Activated T-helper 1 cell treated with anti-CD3 and anti-CD28 coated beads, Interleukin-2, amount 50 U/mL, for 16 hours (primary cell): ENCODE data around the gene EML6.
"Not testable (repeated sequence)": the region's sequence is repeated elsewhere in the genome, so short reads cannot be mapped to it uniquely, and the experiment has no call there.

Source experiments
- DNase-seq, 2 donors: peaks; one replicate each; pipeline ENCODE4 v3.0.0-alpha.2; 2020; ENCODE audit warnings: low read depth in 1 of 2, low spot score in 1 of 2

The EML6 gene

DNA sequence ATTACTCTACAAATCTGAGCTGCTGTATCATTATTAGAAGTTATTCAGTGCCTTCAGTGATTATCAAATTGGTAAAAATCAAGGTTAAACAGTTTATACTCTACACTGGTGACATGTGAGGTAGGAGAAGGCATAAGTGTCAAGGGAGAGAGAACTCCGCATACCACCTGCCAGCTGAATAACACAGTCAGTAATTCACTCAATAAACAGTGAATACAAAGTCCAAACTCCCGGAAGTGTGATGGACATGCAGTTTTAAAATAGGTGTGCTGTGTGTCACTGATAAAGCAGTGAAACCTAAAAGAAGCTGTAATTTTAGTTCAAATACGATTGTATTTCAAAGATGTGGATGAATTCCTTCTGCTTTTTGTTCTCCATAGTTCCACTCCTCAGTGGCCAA is 149.8 kb downstream of the EML6 start:
- DNase-seq, result not testable (repeated sequence)

DNA sequence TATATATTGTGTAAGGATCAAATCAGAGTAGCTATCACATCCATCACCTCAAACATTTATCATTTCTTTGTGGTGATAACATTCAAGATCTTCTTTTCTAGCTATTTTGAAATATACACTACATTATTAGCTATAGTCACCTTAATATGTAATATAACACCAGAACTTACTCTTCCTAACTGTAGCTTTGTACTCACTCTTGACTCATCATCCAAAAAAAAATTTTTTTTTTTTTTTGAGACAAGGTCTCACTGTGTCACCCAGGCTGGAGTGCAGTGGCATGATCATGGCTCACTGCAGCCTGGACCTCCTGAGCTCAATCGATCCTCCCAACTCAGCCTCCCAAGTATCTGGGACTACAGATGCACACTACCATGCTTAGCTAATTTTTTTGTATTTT is 153.3 kb downstream of the EML6 start:
- no peak for DNase-seq

DNA sequence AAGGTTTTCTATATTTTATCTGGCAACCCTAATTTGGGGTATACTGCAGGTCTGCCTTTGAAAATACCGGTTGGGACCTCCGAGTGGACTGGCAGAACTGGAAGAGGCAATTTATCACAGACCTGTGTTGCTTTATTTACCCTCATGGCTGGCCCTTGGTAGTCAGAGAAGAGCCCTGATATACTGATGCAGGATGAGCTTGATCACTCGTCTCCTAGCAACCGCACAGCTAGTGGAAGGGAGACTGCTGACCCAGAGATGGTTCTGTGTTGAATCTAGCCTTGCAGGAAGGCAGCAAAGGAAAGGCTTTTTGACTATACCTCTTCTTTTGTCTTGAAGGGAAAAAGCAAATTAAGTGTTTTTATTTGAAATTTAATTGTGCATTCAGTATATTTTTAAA is 154.7 kb downstream of the EML6 start:
- no peak for DNase-seq

DNA sequence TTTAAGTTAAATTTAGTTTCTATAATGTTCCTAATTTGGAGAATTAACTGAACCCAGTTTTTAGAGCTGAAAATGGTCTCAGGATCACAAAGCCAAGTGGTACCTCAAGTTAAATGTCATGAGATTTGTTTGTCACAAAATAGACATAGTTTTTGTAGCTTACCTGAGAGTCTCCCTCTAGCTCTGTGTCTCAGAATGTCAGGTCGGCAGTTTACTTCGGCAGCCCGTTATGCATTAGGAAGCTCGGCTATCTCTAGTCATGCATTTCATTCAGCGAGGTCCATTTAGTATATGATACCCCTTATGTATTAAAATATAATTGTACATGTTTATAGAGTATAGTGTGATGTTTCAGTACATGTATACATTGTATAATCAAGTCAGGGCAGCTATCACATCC is 155.6 kb downstream of the EML6 start:
- DNase-seq, result no peak

DNA sequence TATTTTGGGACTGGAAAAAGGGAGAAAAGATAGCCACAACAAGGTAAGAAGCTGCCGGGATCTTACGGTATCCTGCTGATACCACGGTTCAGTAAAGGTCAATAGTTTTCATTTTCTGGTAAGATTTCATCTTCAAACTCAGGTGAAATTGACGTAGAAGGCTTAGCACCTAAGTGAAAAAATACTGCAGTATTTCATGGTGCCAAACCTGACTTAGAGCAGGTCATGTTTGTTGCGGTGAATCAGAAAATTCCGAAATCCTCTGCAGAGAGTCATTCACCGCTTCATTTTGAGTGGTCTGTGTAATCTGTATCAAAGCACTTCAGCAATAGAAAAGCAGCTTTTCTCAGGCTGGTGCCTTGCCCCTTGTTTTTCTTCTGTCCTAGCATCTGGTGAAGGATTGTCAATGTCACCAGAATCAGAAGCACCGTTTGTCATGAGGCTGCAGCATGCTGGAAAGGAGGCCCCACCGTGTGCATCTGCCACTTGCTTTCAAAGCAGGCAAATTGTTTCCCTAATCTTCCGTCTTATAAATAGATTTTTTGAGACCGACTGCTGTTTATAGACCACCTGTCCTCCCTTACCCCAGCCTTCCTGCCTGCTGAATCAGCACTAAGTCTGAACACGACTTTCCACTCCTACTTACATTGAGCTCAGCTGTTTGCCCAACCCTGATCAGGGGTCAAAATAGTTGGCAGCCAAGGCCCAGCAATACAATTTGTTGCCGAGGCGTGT is 156.3 kb downstream of the EML6 start:
- DNase-seq, result no peak

DNA sequence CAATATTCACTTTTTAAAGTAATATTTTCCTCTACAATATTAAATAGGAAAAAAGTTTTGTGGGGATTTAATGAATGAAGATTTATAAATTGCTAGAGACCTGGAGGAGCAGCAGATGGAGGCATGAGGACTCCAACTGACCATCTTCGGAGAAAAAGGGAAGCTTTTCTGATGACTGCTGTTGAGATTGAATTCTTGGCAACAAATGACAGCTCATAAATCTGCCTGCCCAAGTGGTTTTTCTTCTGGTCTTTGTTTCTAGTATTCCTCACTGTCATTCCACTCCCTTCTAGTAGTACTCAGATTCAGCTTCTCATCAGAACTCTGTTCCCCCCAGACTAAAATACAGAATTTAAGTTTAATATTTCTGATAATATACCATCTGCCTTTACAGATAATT is 157.0 kb downstream of the EML6 start:
- no peak for DNase-seq

DNA sequence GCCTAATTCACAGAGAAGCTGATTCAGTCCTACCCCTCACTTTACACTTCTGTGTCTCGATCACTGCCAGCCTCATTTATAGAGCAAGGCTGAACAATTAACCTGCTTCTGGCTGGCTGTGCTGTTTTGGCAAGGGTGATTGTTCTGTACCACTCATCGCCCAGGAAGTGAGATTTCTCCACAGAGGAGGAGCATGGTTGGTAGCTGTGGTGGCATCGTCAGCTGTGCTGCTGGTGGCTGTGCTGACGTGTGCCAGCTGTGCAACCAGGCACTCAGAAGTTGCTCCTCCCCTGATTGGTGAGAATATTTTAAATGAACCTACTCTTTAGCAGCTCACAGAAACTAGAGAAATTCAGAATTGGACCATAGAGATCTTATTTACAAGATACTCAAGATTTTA is 158.3 kb downstream of the EML6 start:
- no peak for DNase-seq

DNA sequence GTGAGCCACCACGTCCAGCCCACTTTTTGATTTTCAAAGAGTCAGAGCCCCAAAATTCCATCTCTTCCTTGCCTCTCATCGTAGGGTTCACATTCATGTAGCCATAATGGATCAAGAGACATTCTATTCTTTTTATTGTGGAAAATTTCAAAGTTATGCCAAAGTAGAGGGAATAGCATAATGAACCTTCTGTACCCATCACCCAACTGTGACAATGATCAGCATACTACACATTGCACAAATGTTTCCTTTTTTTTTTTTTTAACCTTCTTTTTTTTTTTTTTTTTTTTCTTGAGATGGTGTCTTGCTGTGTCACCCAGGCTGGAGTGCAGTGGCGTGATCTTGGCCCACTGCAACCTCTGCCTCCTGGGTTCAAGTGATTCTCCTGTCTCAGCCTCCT is 162.4 kb downstream of the EML6 start:
- DNase-seq, result no peak

DNA sequence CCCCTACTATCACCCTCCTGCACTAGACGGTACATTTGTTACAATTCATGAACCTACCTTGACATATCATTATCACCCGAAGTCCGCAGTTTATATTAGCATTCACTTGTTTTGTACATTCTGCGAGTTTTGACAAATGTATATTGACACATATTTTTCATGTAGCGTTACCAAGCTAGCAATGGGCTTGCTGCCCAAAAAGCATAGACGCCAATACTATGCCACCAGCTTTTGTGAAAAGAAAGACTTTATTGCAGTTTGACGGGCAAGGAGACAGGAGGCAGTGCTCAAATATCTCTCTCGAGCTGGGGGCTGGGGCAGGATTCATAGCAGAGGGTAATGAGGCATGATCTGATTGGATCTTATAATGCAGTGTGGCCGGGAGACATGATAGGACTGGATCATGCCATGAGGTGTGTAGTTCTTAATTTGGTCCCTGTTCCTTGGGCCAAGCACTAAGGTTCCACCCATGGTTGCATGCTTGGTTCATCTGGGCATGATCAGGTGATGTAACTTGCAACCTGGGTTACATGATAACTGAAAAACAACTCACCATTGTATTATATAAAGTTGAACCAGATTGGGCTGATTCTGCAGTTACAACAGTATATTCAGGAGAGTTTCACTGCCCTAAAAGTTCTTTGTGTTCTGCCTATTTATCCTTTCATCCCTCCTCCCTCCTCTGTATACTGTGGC is 164.5 kb downstream of the EML6 start:
- no peak for DNase-seq

DNA sequence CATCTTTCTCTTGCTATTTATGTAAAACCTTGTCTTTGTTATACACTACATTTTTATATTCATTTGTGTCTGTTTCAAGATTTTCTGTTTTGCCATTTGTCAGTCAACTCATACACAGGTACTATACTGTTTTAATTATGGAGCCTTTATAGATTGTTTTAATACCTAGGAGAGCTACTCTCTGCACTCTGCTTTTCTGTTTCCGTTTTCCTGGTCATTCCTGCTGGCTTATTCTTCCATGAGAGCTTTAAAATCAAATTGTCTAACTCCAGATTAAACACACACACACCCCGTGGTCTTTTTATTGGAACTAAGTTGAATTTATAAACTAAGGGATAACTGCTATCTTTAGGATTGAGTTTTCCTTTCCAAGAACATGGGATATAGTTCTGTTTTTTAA is 165.6 kb downstream of the EML6 start:
- DNase-seq, result no peak

DNA sequence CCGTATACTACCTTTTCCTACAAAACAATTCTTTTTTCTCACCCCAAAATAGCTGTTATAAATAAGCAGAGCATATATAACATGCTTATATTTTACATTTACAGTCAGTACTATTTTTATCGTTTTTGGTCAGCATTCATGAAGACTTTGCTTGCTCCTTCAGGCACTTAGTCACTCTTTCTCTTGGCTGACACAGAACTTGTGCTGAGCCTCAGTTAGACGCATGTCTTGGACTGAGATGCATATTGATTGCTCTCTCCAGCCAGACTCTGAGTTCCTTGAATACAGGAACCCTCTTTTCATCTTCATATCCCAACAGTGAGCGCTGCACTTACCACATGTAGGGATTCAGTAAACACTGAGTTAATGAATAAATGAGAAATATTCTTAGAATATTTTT is 168.4 kb downstream of the EML6 start:
- no peak for DNase-seq

DNA sequence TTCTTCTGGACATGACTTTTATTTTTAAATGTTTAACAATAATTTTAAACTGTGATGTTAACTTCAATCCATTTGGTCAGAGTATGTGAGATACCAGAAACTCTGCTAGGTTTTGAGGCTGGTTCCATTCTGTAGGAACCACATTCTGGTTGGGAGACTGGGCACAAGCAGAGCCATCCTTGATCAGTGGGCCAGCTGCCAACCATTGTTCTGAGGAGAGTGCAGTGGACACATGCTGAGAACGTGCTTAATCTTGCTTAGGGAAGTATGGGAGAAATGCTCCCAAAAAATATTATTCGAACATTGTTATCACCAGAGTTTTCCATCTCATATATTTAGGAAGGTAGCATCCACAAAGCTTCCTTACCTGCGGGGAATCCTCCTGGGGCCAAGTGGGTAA is 171.0 kb downstream of the EML6 start:
- DNase-seq, result no peak

DNA sequence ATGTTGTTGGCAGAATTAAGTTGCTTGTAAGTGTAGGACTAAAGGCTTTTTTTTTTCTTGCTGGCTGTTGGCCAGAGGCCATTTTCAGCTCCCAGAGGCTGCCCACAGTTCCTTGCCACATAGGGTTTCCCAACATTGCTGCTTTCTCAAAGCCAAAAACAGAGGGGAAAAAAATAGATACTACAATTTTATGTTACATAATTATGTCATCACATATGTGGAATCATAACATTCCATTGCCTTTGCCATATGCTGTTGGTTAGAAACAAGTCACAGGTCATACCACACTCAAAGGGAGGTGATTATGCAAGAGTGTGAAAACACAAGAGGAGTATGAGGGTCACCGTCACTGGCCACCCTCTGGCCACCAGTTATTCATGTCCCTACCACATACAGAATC is 172.3 kb downstream of the EML6 start:
- DNase-seq, result no peak

DNA sequence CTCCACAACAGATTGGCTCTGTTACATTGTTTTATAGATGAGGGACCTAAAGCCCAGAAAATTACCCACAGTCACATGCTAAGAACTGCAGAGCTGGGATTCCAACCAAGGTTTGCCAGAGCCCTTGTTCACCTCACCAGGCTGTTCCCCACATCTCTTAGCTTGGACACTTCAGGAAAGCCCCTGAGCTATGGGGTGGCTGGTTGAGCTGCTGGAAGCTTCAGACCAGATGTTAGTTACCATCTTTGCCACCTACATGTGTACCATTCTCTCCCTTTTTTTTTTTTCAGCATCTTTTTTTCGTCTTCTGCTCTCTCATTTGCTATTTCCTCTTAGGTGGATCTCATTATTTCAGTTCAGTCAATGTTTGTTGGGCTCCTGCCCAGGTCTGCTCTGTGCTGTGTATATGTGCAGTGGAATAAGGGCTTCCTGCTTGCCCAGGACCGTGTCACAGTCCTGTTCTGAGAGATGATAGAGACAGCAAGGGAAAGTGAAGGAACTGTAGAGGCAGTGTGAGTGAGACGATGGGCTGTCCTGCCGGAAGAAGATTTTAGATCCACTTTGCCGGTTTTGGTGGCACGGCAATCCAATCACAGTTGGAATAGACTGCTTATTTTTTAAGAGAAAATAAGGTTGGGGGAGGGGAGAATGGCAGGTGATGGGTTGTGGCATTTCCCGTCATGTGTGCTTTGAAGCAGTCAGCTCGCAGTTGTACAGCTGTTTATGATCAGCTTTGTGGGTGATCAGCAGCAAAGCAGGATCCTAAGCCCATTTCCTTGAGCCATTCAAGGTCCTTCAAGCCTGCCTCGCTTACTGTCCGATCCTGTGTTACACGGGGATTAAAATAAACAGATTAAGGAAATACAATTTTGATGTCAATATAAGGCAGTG is 174.2 kb downstream of the EML6 start:
- no peak for DNase-seq

DNA sequence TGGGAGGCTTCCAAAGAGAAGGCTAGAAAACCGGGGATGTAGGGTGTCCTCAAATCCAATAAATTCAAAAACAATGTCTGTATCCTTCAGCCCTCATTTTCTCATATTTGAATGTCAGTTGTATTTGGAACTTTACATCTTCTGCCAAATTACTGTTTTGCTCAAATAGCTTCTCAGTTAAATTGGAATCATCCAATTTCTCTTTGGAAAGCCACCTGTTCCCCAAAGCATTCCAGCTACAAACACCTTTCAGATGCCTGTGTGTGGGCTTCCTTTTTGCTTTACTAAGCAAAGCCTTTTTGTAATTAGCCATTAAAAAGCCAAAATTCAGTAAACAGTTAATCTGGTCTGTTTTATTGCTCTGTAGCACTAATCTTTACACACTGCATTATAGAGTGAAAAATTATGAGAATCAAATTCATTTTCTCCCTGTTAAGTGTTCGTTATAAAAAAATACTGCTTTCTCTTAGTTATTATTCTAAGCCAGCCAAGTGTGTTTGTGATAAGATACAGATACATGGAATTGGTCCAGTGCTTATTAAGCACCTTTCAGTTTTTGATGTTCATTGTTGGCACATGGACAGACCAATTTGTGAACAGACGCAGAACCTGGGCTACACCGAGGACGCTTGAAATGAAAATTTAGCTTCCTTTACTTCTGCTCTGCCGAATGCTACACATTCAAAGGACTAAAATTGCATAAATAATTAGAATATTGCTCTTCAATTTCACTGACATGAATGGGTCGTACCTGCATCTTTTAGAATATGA is 175.2 kb downstream of the EML6 start:
- no peak for DNase-seq

DNA sequence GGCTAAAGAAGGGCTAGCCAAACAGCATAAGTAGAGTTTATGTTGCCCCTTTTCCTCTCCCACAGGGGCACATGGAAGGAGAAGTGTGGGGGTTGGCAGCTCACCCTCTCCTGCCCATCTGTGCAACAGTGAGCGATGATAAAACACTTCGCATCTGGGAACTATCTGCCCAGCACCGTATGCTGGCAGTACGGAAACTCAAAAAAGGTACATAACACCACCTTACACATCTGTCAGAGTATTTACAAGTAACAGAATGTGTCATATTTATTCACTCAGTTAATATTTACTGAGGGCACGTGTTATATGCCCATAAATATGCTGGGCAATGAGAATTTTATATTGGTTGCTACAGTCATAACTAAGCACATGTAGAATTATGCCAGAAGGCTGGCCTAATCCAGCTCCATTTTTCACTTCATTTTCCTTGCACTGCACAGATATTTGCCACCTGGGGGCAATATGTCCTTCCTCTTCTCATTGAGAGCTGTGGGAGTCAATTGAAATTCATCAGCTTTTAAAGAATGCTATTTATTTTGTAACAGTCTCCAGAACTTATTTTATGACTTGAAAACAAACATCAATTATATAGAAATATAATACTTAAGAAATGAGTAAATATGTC is 176.2 kb downstream of the EML6 start:
- DNase-seq, result no peak

DNA sequence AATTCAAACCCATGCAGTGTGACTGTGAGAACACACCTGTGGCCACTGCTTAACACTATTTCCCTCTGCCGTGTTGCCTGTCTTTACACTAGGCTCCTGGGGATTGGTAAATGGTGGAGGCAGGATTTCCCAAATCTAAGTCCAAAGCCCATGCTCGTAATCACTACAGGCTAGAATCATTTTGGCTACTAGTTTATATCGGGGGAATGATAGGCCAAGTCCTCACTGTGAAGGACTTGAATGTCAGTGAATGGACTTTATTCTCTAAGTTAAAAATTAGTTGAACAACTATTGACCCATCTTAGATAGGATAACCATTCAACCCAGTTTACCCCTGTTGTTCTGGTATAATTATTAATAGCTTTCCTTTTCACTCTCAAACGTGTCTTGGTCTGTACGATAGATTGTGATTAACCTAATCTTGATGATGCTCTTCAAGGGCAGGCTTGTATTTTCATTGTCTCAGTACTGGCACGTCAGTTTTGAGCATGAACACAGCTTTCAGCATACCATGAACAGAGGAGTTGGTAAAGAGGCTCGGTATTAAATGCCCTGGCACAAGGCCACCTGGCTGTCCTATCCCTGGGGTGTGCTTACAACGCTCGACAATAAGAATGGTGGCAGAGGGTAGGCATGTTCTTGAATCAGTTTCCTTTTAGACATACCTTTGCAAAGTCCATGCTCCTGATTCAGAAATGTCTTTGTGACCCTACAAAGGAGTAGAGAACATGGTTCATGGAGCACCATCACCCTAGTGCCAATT is 177.9 kb downstream of the EML6 start:
- no peak for DNase-seq

DNA sequence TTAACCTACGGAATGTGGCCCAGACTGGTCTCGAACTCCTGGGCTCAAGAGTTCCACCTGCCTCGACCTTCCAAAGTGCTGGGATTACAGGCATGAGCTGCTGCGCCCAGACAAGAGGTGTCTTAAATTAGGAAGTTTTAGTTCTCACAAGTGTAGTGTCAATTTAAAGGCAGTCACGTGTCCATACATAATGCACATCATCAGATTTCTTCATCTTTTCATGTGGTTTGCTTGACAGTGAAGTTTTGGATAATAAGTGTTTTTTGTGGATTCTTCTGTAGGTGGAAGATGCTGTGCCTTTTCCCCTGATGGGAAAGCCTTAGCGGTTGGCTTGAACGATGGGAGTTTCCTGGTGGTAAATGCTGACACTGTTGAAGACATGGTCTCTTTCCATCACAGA is 179.3 kb downstream of the EML6 start:
- no peak for DNase-seq

DNA sequence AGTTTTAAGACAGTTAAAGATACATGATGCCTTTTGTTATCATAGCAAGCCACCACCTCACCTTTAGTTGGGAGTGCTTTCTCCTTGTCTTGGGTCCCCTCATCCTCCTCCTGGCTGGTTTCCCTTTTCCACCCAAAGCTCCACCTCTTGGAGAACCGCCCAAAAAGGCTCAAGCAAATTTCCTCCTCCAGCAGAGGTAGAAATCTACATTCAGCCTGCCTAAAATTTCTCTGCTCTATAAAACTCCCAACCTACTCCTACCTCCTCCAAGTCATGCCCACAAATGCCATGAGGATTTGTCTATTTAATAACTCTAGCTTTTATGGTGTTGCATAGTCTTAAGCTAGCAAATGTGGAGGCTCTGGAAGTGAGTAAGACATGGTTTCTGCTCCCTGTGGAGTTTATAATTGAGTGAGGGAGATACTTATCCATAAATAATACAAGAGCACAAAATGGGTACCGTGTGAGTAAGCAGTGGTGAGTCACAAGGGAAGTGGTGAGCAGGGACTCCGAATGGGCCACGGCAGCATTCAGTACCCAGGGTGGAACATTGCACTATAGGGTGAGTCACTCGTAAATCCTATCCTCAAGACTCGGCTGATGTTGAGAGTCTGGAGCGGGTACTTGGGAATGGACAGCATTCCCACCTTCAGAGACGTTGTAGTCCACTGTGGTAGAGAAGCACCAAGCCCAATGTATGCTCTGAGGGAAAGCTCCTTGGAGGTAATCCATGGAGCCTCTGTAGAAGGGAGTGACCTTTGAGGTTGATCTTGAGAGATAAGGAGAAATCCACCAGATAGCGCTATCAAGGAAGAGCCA is 180.5 kb downstream of the EML6 start:
- DNase-seq, result peak in 1 of 2 donors; percentile 33
